Tibial nerve (tissue), 4 donors: ENCODE data around the gene CATSPER3. TPM values are rescaled to one million over a fixed set of nuclear protein-coding genes. Genes with fewer than 3 reads are reported as not detected.
A peak's percentile ranks its signal among the peaks of the same experiment; 100 is the strongest.

Source experiments
- DNase-seq, 2 donors: peaks; one replicate each; pipeline ENCODE4 v3.0.0-alpha.2; 2019; ENCODE audit warnings: low spot score in 2 of 2
- H3K27ac ChIP-seq, 4 donors: fragments of 200-600 bp; sonication (generic) in 3 of 4; one replicate each; pipeline ENCODE4 v1.5.1; 2017 to 2019; ENCODE audit warnings: mild to moderate bottlenecking in 1 of 4
- H3K27me3 ChIP-seq, 2 donors: fragments of 200-600 bp; sonication (generic) in 1 of 2; one replicate each; pipeline versions ENCODE4 v1.5.1 to v1.6.0; 2017 to 2019
- H3K36me3 ChIP-seq, 3 donors: fragments of 200-600 bp; sonication (generic); one replicate each; pipeline ENCODE4 v1.5.1; 2018 to 2019
- H3K4me1 ChIP-seq, 4 donors: fragments of 200-600 bp; sonication (generic) in 3 of 4; one replicate each; pipeline ENCODE4 v1.5.1; 2017 to 2019
- H3K4me3 ChIP-seq, 4 donors: fragments of 200-600 bp; sonication (generic) in 3 of 4; one replicate each; pipeline ENCODE4 v1.5.1; 2017 to 2019; ENCODE audit warnings: mild to moderate bottlenecking in 1 of 4, moderate library complexity in 1 of 4
- H3K9me3 ChIP-seq, 4 donors: fragments of 200-600 bp; sonication (generic) in 3 of 4; one replicate each; pipeline ENCODE4 v1.5.1; 2017 to 2019
- EP300 ChIP-seq, 2 donors: sonication (generic); formaldehyde crosslinking; IDR thresholded peaks; one replicate each; pipeline ENCODE4 v1.6.1; 2017; ENCODE audit warnings: antibody characterized with exemption in 2 of 2, mild to moderate bottlenecking in 1 of 2
- POLR2A ChIP-seq, 2 donors: fragments of 450-650 bp; IDR thresholded peaks; one replicate each; pipeline ENCODE4 v1.6.1; 2017; ENCODE audit warnings: antibody characterized with exemption in 2 of 2, mild to moderate bottlenecking in 2 of 2, moderate library complexity in 2 of 2
- WGBS, 2 donors: methylation state at CpG; one replicate each; pipeline ENCODE4 v1.1.5; 2018; 5-methylcytosine and 5-hydroxymethylcytosine counted together
- total RNA-seq, 4 donors: library from RNA; depleted of rRNA; stranded (reverse); fragments of >200 nt; gene quantifications; one replicate each; pipeline ENCODE4 v1.1.0, GENCODE V29; 2016
- TF ChIP-seq, protein P1 (sequence below), 5 experiments: fragments of 200-600 bp in 3 of 5; fragments of 450-650 bp in 2 of 5; sonication (generic) in 3 of 5; IDR thresholded peaks; one replicate each; pipeline ENCODE4 v1.5.1; 2016 to 2019; ENCODE audit warnings: antibody characterized with exemption in 5 of 5, mild to moderate bottlenecking in 3 of 5, moderate library complexity in 2 of 5

The CATSPER3 gene
- total RNA-seq, 4 donors from 2014 or later = 0.90 to 1.3 TPM; not detected in 2

DNA sequence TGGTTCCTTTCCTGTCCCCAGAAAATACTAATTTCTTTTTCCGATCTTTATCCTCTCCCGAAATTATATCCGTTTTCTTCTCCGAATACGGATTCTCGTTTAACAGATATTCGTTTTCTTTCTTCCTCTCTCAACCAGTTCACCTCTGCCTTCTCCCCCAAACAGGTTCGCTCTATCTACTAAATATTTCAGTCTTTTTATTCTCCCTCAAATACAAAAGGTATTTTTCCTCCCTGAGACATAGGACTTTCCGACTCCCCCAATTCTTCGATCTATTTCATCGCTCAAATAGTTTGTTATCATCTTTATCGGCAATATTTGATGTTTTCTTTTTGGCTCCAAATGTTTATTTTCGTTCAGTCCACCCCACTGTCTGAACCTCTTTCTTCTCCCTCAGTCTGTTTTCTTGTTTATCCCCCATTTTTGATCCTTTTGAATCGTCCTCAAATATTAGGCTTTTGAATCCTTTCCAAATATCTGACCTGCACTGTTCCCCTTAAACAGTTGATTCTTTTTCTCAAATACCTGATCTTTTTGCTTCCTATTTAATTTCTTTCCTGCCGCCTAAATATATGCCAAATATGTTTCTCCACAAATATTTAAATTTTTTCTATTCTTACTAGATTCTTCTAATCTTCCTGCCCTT is 61.9 kb downstream of the CATSPER3 start:
- WGBS, 2 donors = 36 to 43% methylated on average over 15 of the region's 15 CpGs
- no peak overlapping the region for H3K4me3 ChIP-seq
- no peaks in the 10 kb centered on the region for H3K36me3 ChIP-seq
- peak in 1 of 2 donors; percentile 35 for TF ChIP-seq EP300 (IDR thresholded peaks at IDR 0.05)
- TF ChIP-seq, protein P1, sequence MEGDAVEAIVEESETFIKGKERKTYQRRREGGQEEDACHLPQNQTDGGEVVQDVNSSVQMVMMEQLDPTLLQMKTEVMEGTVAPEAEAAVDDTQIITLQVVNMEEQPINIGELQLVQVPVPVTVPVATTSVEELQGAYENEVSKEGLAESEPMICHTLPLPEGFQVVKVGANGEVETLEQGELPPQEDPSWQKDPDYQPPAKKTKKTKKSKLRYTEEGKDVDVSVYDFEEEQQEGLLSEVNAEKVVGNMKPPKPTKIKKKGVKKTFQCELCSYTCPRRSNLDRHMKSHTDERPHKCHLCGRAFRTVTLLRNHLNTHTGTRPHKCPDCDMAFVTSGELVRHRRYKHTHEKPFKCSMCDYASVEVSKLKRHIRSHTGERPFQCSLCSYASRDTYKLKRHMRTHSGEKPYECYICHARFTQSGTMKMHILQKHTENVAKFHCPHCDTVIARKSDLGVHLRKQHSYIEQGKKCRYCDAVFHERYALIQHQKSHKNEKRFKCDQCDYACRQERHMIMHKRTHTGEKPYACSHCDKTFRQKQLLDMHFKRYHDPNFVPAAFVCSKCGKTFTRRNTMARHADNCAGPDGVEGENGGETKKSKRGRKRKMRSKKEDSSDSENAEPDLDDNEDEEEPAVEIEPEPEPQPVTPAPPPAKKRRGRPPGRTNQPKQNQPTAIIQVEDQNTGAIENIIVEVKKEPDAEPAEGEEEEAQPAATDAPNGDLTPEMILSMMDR (IDR thresholded peaks at IDR 0.05) = no peak
- TF ChIP-seq POLR2A (IDR thresholded peaks at IDR 0.05) = no peak
- DNase-seq = no peak
- H3K4me1 ChIP-seq = peaks cover 0 to 61% (median 25%) of the 10 kb centered on the region in 4 donors
- H3K9me3 ChIP-seq = no peaks in the 10 kb centered on the region
- no peak overlapping the region for H3K27ac ChIP-seq
- H3K27me3 ChIP-seq = peaks cover 15 to 86% of the 10 kb centered on the region in 2 donors

DNA sequence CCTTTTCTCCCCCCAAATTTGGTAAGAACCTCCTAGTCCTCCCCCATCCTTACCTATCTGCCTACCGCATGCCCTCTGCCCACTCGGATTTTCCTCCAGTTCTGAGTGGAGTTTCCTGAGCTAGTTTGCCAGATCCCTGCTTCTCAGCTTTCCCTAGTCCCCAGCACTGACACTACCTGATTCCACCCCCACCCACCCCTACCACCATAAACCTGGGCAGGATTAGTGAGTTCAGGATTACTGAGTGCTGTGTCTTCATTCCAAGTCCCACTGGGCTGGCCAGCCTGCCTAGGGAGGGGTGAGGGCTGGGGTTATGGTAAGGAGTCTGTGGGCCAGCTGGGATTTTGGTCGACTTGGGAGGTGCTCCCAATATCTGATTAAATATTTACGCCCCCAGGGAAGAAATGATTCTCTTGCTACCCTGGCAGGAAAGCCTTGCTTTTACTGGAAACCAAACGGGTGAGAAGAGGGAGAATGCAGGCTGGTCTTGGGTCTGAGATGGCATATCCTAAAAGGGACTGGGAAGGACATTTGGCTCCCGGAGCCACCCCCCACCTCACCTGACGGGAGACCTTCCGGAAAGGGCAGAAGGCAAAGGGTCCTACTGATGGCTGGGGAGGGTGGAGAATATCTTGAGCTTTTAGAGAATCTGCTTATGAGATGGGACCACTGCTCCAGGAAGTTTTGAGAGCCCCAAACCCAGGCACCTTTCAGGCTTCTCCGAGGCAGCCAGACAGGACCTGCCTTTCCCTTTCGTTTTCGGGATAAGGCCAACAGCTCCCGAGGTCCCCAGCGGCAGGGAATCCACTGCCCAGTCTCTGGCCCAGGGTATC is 62.6 kb downstream of the CATSPER3 start:
- Histone ChIP-seq H3K36me3 (no peaks in the 10 kb centered on the region), H3K4me3 (peak overlapping the region in 3 of 4 donors; percentile 16 to 37 (median 19)), H3K4me1 (peaks cover 0 to 64% (median 27%) of the 10 kb centered on the region in 4 donors), H3K27ac (no peak overlapping the region), H3K27me3 (peaks cover 15 to 94% of the 10 kb centered on the region in 2 donors), H3K9me3 (no peaks in the 10 kb centered on the region)
- 20 to 37% methylated on average over 13 of the region's 13 CpGs for WGBS, 2 donors
- no peak for DNase-seq
- TF ChIP-seq EP300 (IDR thresholded peaks at IDR 0.05) (no peak), POLR2A (IDR thresholded peaks at IDR 0.05) (no peak)
- TF ChIP-seq, protein P1 (IDR thresholded peaks at IDR 0.05) = no peak

DNA sequence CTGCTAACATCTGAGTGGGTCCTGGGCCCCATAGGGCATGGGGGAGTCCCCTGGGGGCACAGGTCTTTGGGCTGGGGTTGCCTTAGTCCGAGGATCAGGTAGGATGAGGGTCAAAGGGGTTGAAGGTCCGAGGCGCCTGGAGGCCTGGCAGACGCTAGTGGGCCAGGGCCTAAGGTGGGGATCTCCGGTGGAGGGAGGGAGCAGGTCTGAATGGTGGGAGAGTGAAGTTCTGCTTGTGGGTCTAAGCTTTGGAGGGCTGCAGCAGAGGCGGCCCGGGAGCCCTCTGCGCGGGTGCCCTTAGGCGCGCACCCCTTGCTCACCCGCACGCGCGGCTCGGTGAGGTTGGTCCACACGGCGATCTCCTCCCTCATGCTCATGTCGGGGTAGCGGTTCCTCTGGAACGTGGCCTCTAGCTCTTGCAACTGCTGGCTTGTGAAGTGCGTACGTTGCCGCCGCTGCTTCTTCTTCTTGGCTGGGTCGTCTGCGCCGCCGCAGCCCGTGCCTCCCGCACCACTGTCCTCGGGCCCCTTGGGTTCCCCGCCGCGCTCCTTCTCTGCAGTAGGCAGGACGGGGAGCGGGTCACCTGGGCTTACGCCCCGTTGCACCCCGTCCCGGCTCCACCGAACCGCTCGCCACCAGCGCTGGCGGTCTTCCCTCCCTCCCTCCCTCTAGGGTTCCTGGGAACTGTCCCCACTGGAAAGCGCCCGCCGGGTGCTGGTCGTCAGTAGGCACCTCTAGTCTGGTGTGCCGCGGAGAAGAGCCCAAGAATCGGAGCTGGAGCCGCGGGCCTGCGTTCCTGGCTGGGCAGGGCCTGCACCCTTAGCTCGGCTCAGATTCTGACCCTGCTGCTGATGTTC is 63.5 kb downstream of the CATSPER3 start:
- H3K36me3 ChIP-seq = no peaks in the 10 kb centered on the region
- peaks cover 15 to 95% of the 10 kb centered on the region in 2 donors for H3K27me3 ChIP-seq
- H3K27ac ChIP-seq = no peak overlapping the region
- H3K9me3 ChIP-seq = no peaks in the 10 kb centered on the region
- TF ChIP-seq, protein P1 (IDR thresholded peaks at IDR 0.05) = no peak
- TF ChIP-seq POLR2A (IDR thresholded peaks at IDR 0.05) = no peak
- no peak for TF ChIP-seq EP300 (IDR thresholded peaks at IDR 0.05)
- H3K4me1 ChIP-seq = peaks cover 0 to 64% (median 27%) of the 10 kb centered on the region in 4 donors
- no peak for DNase-seq
- WGBS, 2 donors = 15 to 34% methylated on average over 43 to 54 of the region's 57 CpGs
- H3K4me3 ChIP-seq = peak overlapping the region in 3 of 4 donors; percentile 16 to 37 (median 19)

DNA sequence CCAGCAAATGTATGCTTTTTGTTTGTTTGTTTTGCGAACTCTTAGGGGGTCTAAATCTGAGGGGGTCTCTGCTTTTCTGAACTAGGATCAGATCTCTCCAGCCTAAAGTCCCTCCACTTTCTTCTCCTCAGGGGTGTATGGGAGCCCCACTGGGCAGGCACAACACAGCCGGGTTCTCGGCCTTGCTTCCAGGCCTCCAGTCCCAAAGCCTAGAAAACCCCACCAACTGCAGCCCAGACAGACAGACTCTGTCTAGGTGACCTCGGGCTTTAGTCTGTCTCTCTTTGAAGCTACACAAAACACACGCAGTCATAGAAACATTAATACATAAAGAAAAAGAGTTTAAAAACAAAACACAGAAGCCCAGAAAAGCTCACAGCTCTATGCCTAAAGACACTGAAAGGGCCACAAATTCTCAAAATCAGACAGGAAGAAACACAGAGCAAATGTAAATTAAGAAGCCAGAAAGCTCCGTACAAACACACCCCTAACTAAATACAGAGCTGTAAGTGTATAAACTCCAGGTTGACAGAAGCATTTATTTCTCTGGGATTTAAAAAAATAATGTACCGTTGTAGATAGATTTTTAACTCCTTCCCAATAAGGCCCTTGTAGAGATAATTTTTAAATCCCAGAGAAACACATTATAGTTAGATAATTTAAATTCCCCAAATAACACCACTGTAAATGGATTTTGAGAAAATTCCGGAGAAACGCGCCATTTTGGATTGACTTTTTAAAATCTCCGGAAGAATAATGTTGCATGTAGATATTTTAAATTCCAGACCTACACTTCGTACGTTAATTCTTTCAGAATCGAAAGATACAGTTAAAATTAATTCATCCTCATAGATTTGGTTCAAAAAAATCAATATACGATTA is 64.3 kb downstream of the CATSPER3 start:
- H3K4me1 ChIP-seq = peaks cover 0 to 64% (median 27%) of the 10 kb centered on the region in 4 donors
- no peak overlapping the region for H3K27ac ChIP-seq
- no peak for DNase-seq
- H3K9me3 ChIP-seq = no peaks in the 10 kb centered on the region
- TF ChIP-seq EP300 (IDR thresholded peaks at IDR 0.05) (no peak), POLR2A (IDR thresholded peaks at IDR 0.05) (no peak)
- TF ChIP-seq, protein P1 (IDR thresholded peaks at IDR 0.05) = no peak
- 44 to 47% methylated on average over 15 of the region's 15 CpGs for WGBS, 2 donors
- no peaks in the 10 kb centered on the region for H3K36me3 ChIP-seq
- peaks cover 15 to 96% of the 10 kb centered on the region in 2 donors for H3K27me3 ChIP-seq
- H3K4me3 ChIP-seq = peak overlapping the region in 1 of 4 donors; percentile 62
